Measurements from ENCODE around the gene LCE1E. TPM values are rescaled to one million over a fixed set of nuclear protein-coding genes. Genes with fewer than 3 reads are reported as not detected.

The LCE1E gene
- polyA plus RNA-seq, 2 of the 4 experiments (the other 2 are of a cell fraction): not detected

GRCh38 chr1:152745289-152745704 is 40.8 kb upstream of the LCE1E start:
- H3K9me3 ChIP-seq: no peaks in the 10 kb centered on the region
- H3K4me1 ChIP-seq: no peaks in the 10 kb centered on the region
- 7% methylated on average over 4 of the region's 4 CpGs for WGBS (ENCODE audit: missing lambda C conversion rate)
- TF ChIP-seq NFE2L2 (conservative IDR thresholded peaks at IDR 0.05; ENCODE audit: low read length): no peak
- TF ChIP-seq CTCF (IDR thresholded peaks at IDR 0.05): peak; percentile 35; the same call in 2 of the 3 replicates
- TF ChIP-seq, protein P1, sequence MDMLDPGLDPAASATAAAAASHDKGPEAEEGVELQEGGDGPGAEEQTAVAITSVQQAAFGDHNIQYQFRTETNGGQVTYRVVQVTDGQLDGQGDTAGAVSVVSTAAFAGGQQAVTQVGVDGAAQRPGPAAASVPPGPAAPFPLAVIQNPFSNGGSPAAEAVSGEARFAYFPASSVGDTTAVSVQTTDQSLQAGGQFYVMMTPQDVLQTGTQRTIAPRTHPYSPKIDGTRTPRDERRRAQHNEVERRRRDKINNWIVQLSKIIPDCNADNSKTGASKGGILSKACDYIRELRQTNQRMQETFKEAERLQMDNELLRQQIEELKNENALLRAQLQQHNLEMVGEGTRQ (IDR thresholded peaks at IDR 0.05): peak; percentile 74
- TF ChIP-seq CEBPB (IDR thresholded peaks at IDR 0.05): peak in 1 of 2 experiments; percentile 52; a peak in 1 of 4 replicates
- no peak for TF ChIP-seq FOSB (CRISPR knock-in tag; IDR thresholded peaks at IDR 0.05)
- TF ChIP-seq JUNB (IDR thresholded peaks at IDR 0.05): no peak
- no peak for TF ChIP-seq HOXA7 (CRISPR knock-in tag; IDR thresholded peaks at IDR 0.05)
- no peak for TF ChIP-seq SREBF2 (IDR thresholded peaks at IDR 0.05)
- TF ChIP-seq EHMT2 (IDR thresholded peaks at IDR 0.05; ENCODE audit: low read depth): no peak
- peak in 1 of 2 experiments; percentile 16; a peak in 2 of 5 replicates for TF ChIP-seq RAD21 (conservative IDR thresholded peaks at IDR 0.05 in 1 of 2, IDR thresholded peaks at IDR 0.05 in 1 of 2)
- no peak for TF ChIP-seq ZSCAN20 (CRISPR knock-in tag; IDR thresholded peaks at IDR 0.05)
- no peak for TF ChIP-seq NPAS2 (CRISPR knock-in tag; IDR thresholded peaks at IDR 0.05; ENCODE audit: borderline replicate concordance)
- TF ChIP-seq REST (IDR thresholded peaks at IDR 0.05): no peak
- TF ChIP-seq SMC3 (IDR thresholded peaks at IDR 0.05): 0 out of 3 replicates have a peak, but pooled peaks have one; percentile 6
- no peak for TF ChIP-seq RCOR1 (IDR thresholded peaks at IDR 0.05; ENCODE audit: low read depth, low read length)
- H3K4me3 ChIP-seq: peak overlapping the region; percentile 18; the same call in 1 of the 3 replicates
- ChIA-PET POLR2A (no interaction called here), CTCF (interaction anchor here (1.1 to 1.6 kb wide), 2 partner anchors 14 to 126 kb away, joined by 3 to 4 read pairs; no protein-coding TSS in a partner anchor)
- H3K27ac ChIP-seq: no peak overlapping the region
- H3K4me2 ChIP-seq: peak overlapping the region; percentile 59
- peak; percentile 62 to 75; a peak in 4 of 6 replicates for ATAC-seq
- FAIRE-seq: peak; percentile 28
- peak in 1 of 2 experiments; percentile 31 for DNase-seq (ENCODE audit: low read depth in 1 of 2, low spot score in 1 of 2)

DNA sequence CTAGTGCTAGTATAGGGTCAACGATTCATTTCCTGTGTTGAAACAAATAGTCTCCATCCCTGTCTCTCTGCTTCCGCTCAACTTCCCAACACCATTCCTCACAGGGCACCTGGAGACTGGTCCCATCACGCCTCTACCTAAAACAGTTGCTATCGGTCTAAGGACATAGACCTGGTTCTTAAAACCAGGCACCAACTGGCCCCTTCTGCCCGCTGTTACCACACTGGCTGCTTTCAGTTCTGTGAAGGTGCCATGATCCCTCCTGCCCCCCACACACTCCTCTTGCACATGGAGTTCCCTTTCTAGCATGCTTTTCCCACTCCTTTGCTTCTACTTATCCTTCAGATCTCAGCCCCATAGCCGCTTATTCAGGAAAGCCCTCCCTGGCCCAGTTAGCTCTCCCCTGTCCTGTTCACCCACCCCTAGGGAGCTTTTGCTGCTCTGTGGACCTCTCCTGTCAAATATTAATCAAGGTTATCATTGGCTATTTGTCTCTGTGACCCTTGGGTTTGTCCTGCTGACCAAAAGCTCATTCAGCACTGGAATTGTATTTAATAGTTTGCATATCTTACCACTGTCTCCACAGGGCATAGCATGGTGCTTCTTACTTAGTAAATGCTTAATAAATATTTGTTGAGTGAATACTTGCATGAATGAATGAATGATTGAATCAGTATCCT is 40.2 kb upstream of the LCE1E start:
- CTCF ChIA-PET: interaction anchor here (1.1 kb wide), 1 partner anchor 126 kb away, joined by 3 read pairs; no protein-coding TSS in a partner anchor

More for the DNA sequence above, 40.2 kb upstream of the LCE1E start:
- WGBS (ENCODE audit: missing lambda C conversion rate): 64% methylated on average over 6 of the region's 6 CpGs
- TF ChIP-seq BHLHE40 (IDR thresholded peaks at IDR 0.05; ENCODE audit: low read depth, low read length) (no peak), CBX8 (IDR thresholded peaks at IDR 0.05) (no peak), JUNB (IDR thresholded peaks at IDR 0.05) (no peak), RNF2 (IDR thresholded peaks at IDR 0.05; ENCODE audit: borderline replicate concordance, low read depth) (no peak), FOSB (CRISPR knock-in tag; IDR thresholded peaks at IDR 0.05) (no peak), ZFP36 (IDR thresholded peaks at IDR 0.05; ENCODE audit: borderline replicate concordance, partially characterized antibody) (no peak), EHMT2 (IDR thresholded peaks at IDR 0.05; ENCODE audit: low read depth) (no peak)
- Histone ChIP-seq H3K4me1 (no peaks in the 10 kb centered on the region), H3K9me3 (no peaks in the 10 kb centered on the region), H3K27ac (no peak overlapping the region), H3K4me2 (peak overlapping the region; percentile 59), H3K4me3 (no peak overlapping the region; the same call in 2 of the 3 replicates)
- FAIRE-seq (no peak), ATAC-seq (peak in 1 of 2 experiments; percentile 8; a peak in 1 of 6 replicates), DNase-seq (ENCODE audit: low read depth in 1 of 2, low spot score in 1 of 2) (no peak)
- POLR2A ChIA-PET: no interaction called here
